ENCODE results near the gene CEMP1.

GRCh38 chr16:2523801-2524231 is 7.4 kb downstream of the CEMP1 start:
- no peak for TF ChIP-seq CTCF (IDR thresholded peaks at IDR 0.05)
- no peak for TF ChIP-seq EZH2phosphoT487 (IDR thresholded peaks at IDR 0.05)

Measured in neural progenitor cell (in vitro differentiated cells).